ENCODE measurements around the gene RAB26.

RAB26 gene

DNA sequence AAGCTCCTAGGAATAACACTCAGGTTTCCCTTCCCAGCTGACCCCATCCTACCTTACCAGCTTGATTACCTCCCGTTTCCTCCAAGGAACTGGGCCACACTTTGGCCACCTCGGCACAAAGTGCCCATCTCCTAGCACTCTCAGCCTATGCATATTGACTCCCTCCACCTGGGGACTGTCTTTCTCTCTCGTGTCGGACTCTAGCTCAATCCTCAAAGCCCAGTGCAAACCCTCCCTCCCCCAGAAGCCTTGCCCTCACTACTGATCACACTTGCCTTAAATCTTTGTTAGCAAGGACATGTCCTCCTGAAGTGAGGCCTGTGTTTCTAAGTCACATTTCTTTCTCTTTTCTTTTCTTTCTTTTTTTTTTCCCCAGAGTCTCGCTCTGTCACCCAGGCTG, 2.6 kb upstream of the RAB26 start:
- H3K4me3 ChIP-seq (ENCODE audit: low read depth, low read length), result no peak overlapping the region
- no peaks in the 10 kb centered on the region for H3K36me3 ChIP-seq (replicated peaks)
- DNase-seq, result no peak
- no peak overlapping the region for H3K27ac ChIP-seq
- in situ Hi-C loops (cut with HindIII; ENCODE audit: low pct_ligation_motif_present, low sequenced_read_pairs), result no loop called here
- no peak for TF ChIP-seq CTCF (IDR thresholded peaks at IDR 0.05; ENCODE audit: low read depth, low read length, missing control alignments)
- H3K27me3 ChIP-seq (replicated peaks), result no peaks in the 10 kb centered on the region

- no peak overlapping the region for H3K27ac ChIP-seq
- no peaks in the 10 kb centered on the region for H3K27me3 ChIP-seq (replicated peaks)
- in situ Hi-C loops (cut with HindIII; ENCODE audit: low pct_ligation_motif_present, low sequenced_read_pairs), result no loop called here
- H3K4me3 ChIP-seq (ENCODE audit: low read depth, low read length), result no peak overlapping the region
- TF ChIP-seq CTCF (IDR thresholded peaks at IDR 0.05; ENCODE audit: low read depth, low read length, missing control alignments), result no peak
- H3K36me3 ChIP-seq (replicated peaks), result peaks cover 13% of the 10 kb centered on the region
- DNase-seq, result no peak
These were observed 1.0 kb upstream of the RAB26 start for GRCh38 chr16:2147378-2147777.

- in situ Hi-C loops (cut with HindIII; ENCODE audit: low pct_ligation_motif_present, low sequenced_read_pairs), result no loop called here
- Histone ChIP-seq H3K27me3 (replicated peaks) (no peaks in the 10 kb centered on the region), H3K27ac (no peak overlapping the region), H3K4me3 (ENCODE audit: low read depth, low read length) (peak overlapping the region; percentile 40), H3K36me3 (replicated peaks) (peaks cover 27% of the 10 kb centered on the region)
- no peak for TF ChIP-seq CTCF (IDR thresholded peaks at IDR 0.05; ENCODE audit: low read depth, low read length, missing control alignments)
- DNase-seq, result no peak
These were observed 547 bp downstream of the RAB26 start for GRCh38 chr16:2148714-2149629.

DNA sequence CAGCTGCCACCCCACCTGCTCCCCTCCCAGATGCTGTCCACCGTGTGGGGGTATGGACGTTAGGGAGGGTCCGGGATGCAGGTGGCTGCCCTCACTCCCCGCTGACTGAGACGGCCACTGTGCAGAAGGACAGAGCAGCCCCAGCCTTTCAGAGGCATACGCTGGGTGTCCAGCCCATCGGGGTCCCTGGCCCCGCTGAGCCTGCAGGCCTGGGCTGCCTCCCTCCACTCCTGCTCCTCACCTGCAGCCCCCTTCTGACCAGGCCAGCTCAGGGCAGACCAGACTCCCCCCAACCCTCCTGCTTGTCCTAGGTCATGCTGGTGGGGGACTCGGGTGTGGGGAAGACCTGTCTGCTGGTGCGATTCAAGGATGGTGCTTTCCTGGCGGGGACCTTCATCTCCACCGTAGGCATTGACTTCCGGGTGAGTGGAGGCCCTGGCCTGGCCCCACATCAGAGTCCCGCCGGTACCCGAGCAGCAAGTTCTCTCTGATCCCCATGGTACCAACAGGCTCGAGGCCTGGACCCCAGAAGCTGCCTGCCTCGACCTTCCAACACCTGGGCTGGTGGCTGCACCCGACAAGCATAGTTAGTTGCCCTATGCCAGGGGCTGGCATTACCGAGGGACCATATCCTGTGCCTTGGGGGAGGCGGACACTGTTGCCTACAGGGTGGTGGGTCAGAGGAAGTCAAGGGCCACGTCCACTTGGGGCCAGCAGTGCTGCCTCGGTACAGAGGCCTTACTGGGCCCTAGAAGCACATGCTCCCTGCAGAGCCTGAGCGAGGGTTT, 1.4 kb downstream of the RAB26 start:
- Histone ChIP-seq H3K4me3 (ENCODE audit: low read depth, low read length) (no peak overlapping the region), H3K27ac (no peak overlapping the region), H3K36me3 (replicated peaks) (peaks cover 33% of the 10 kb centered on the region), H3K27me3 (replicated peaks) (no peaks in the 10 kb centered on the region)
- in situ Hi-C loops (cut with HindIII; ENCODE audit: low pct_ligation_motif_present, low sequenced_read_pairs), result no loop called here
- DNase-seq, result no peak
- no peak for TF ChIP-seq CTCF (IDR thresholded peaks at IDR 0.05; ENCODE audit: low read depth, low read length, missing control alignments)

- Histone ChIP-seq H3K27me3 (replicated peaks) (no peaks in the 10 kb centered on the region), H3K27ac (no peak overlapping the region), H3K36me3 (replicated peaks) (peaks cover 36% of the 10 kb centered on the region), H3K4me3 (ENCODE audit: low read depth, low read length) (no peak overlapping the region)
- TF ChIP-seq CTCF (IDR thresholded peaks at IDR 0.05; ENCODE audit: low read depth, low read length, missing control alignments), result no peak
- DNase-seq, result no peak
- in situ Hi-C loops (cut with HindIII; ENCODE audit: low pct_ligation_motif_present, low sequenced_read_pairs), result no loop called here
These were observed 2.2 kb downstream of the RAB26 start for GRCh38 chr16:2150418-2151187.
